H1 (cell line): ENCODE data around the gene BRSK2. TPM values are rescaled to one million over a fixed set of nuclear protein-coding genes. Genes with fewer than 3 reads are reported as not detected.

Experiments used
- CTCF ChIA-PET: fragments of 300-600 bp; sonication (Branson Sonifier 250); formaldehyde crosslinking; loops from one replicate; lab custom pipeline; 2021; ENCODE audit not compliant: partially characterized antibody; lab: Charles Lee
- POLR2A ChIA-PET: fragments of 300-600 bp; sonication (Branson Sonifier 250); formaldehyde crosslinking; loops from one replicate; lab custom pipeline; 2021; ENCODE audit warnings: inconsistent platforms; ENCODE audit not compliant: partially characterized antibody; lab: Charles Lee
- DNase-seq, 2 experiments: peaks; one replicate each; pipeline versions ENCODE4 v3.0.0 to v3.0.0-alpha.2; 2010 to 2022; ENCODE audit warnings: low spot score in 2 of 2, low read depth in 1 of 2, mixed read lengths in 1 of 2
- FAIRE-seq: peaks from 2 replicates; lab custom pipeline; 2011; peaks lifted over from hg19 to GRCh38; lab: Jason Lieb, UNC
- H2AFZ ChIP-seq: 2 replicates; pipeline ENCODE4 v1.8.1; 2012; ENCODE audit warnings: low read length, inconsistent platforms
- H2AK5ac ChIP-seq: 2 replicates; pipeline ENCODE4 v1.6.1; 2013; ENCODE audit warnings: low read depth, low read length
- H2BK120ac ChIP-seq: replicated peaks from 2 replicates; pipeline ENCODE3; 2013; ENCODE audit warnings: low read depth, low read length, inconsistent platforms
- H2BK12ac ChIP-seq: 2 replicates; pipeline ENCODE4 v1.6.1; 2013; ENCODE audit warnings: low read depth, low read length
- H2BK15ac ChIP-seq: 2 replicates; pipeline ENCODE4 v1.6.1; 2013; ENCODE audit warnings: low read length
- H2BK20ac ChIP-seq: 2 replicates; pipeline ENCODE4 v1.6.1; 2013; ENCODE audit warnings: low read length
- H2BK5ac ChIP-seq: 2 replicates; pipeline ENCODE4 v1.6.1; 2013; ENCODE audit warnings: low read depth, low read length
- H3K14ac ChIP-seq: 2 replicates; pipeline ENCODE4 v1.6.1; 2013; ENCODE audit warnings: inconsistent platforms; ENCODE audit not compliant: insufficient read length
- H3K18ac ChIP-seq: 2 replicates; pipeline ENCODE4 v1.6.1; 2013; ENCODE audit warnings: low read length; ENCODE audit errors: extremely low read depth
- H3K23ac ChIP-seq: 2 replicates; pipeline ENCODE4 v1.6.1; 2013; ENCODE audit warnings: inconsistent platforms; ENCODE audit not compliant: insufficient read length
- H3K23me2 ChIP-seq: 2 replicates; pipeline ENCODE4 v1.6.1; 2013; ENCODE audit warnings: low read depth, low read length
- H3K27ac ChIP-seq: 2 replicates; pipeline ENCODE4 v1.6.1; 2011; ENCODE audit warnings: low read depth, low read length, inconsistent platforms
- H3K27me3 ChIP-seq, 4 experiments: replicated peaks in 1 of 4; 1 replicate in 1 of 4; 2 replicates in 3 of 4; pipeline versions ENCODE4 v1.6.1 to v1.8.1; 2011 to 2013; ENCODE audit warnings: low read length in 3 of 4, mild to moderate bottlenecking in 3 of 4, inconsistent platforms in 2 of 4, mixed read lengths in 2 of 4, moderate library complexity in 1 of 4; ENCODE audit not compliant: control insufficient read depth in 3 of 4, insufficient read depth in 3 of 4; ENCODE audit errors: extremely low read depth in 1 of 4
- H3K36me3 ChIP-seq, 4 experiments: 2 replicates each; pipeline versions ENCODE4 v1.6.1 to v1.8.1; 2011 to 2013; ENCODE audit warnings: mild to moderate bottlenecking in 4 of 4, low read length in 3 of 4, moderate library complexity in 2 of 4, control low read depth in 1 of 4, inconsistent platforms in 1 of 4; ENCODE audit not compliant: insufficient read depth in 4 of 4, control insufficient read depth in 2 of 4
- H3K4ac ChIP-seq: replicated peaks from 2 replicates; pipeline ENCODE3; 2013; ENCODE audit warnings: low read length, low read depth, mixed read lengths, inconsistent platforms; ENCODE audit not compliant: insufficient read length
- H3K4me1 ChIP-seq, 4 experiments: replicated peaks in 1 of 4; 1 replicate in 1 of 4; 2 replicates in 3 of 4; pipeline versions ENCODE4 v1.6.1 to v1.8.1; 2011 to 2013; ENCODE audit warnings: low read length in 3 of 4, inconsistent platforms in 2 of 4, mixed read lengths in 1 of 4; ENCODE audit not compliant: insufficient read depth in 4 of 4, control insufficient read depth in 3 of 4
- H3K4me2 ChIP-seq, 2 experiments: 2 replicates each; pipeline versions ENCODE4 v1.6.1 to v1.8.1; 2011 to 2013; ENCODE audit warnings: low read depth in 2 of 2, low read length in 2 of 2, control low read depth in 1 of 2, inconsistent platforms in 1 of 2, mild to moderate bottlenecking in 1 of 2; ENCODE audit not compliant: insufficient read depth in 1 of 2
- H3K4me3 ChIP-seq, 4 experiments: fragments of 200-600, 300-600 bp in 1 of 4; sonication (generic), shearing (Covaris generic), sonication (Bioruptor Twin) in 1 of 4; 2 replicates each; pipeline versions ENCODE4 v1.5.1 to v1.8.1; 2011 to 2016; ENCODE audit warnings: low read length in 4 of 4, low read depth in 3 of 4, control low read depth in 2 of 4, inconsistent platforms in 2 of 4, mild to moderate bottlenecking in 2 of 4, mixed read lengths in 1 of 4, moderate library complexity in 1 of 4; ENCODE audit not compliant: insufficient read depth in 2 of 4; ENCODE audit errors: extremely low read depth in 1 of 4
- H3K56ac ChIP-seq: replicated peaks from 2 replicates; pipeline ENCODE3; 2013; ENCODE audit warnings: low read depth, mild to moderate bottlenecking, mixed read lengths, low read length, inconsistent platforms; ENCODE audit not compliant: insufficient read length
- H3K79me1 ChIP-seq: 2 replicates; pipeline ENCODE4 v1.6.1; 2013; ENCODE audit warnings: low read depth, low read length, control low read depth
- H3K79me2 ChIP-seq, 2 experiments: 2 replicates each; pipeline versions ENCODE4 v1.6.1 to v1.8.1; 2012 to 2013; ENCODE audit warnings: low read length in 2 of 2, mild to moderate bottlenecking in 2 of 2, inconsistent platforms in 1 of 2; ENCODE audit not compliant: insufficient read depth in 2 of 2, control insufficient read depth in 1 of 2
- H3K9ac ChIP-seq, 4 experiments: replicated peaks in 1 of 4; 1 replicate in 1 of 4; 2 replicates in 3 of 4; pipeline versions ENCODE4 v1.6.1 to v1.8.1; 2011 to 2013; ENCODE audit warnings: low read depth in 3 of 4, low read length in 3 of 4, control low read depth in 2 of 4, mild to moderate bottlenecking in 2 of 4, moderate library complexity in 2 of 4, inconsistent platforms in 1 of 4; ENCODE audit errors: extremely low read depth in 1 of 4
- H3K9me3 ChIP-seq, 2 experiments: 2 replicates each; pipeline versions ENCODE4 v1.6.1 to v1.8.1; 2012 to 2013; ENCODE audit warnings: mild to moderate bottlenecking in 2 of 2, moderate library complexity in 2 of 2, control low read depth in 1 of 2, inconsistent platforms in 1 of 2, low read depth in 1 of 2, low read length in 1 of 2, mixed read lengths in 1 of 2; ENCODE audit not compliant: insufficient read depth in 2 of 2
- H4K20me1 ChIP-seq, 2 experiments: replicated peaks in 1 of 2; 2 replicates each; pipeline versions ENCODE3 to v1.8.1; 2011 to 2013; ENCODE audit warnings: inconsistent platforms in 2 of 2, low read length in 2 of 2, mild to moderate bottlenecking in 1 of 2; ENCODE audit not compliant: insufficient read depth in 2 of 2, control insufficient read depth in 1 of 2
- H4K5ac ChIP-seq: 2 replicates; pipeline ENCODE4 v1.6.1; 2013; ENCODE audit warnings: low read length, low read depth, mixed read lengths, inconsistent platforms; ENCODE audit not compliant: insufficient read length
- H4K8ac ChIP-seq: 2 replicates; pipeline ENCODE4 v1.8.0; 2013; ENCODE audit warnings: mild to moderate bottlenecking, moderate library complexity, low read length, inconsistent platforms; ENCODE audit not compliant: insufficient read depth; ENCODE audit errors: extremely low read depth
- H4K91ac ChIP-seq: replicated peaks from 2 replicates; pipeline ENCODE3; 2013; ENCODE audit warnings: low read length, mixed read lengths, inconsistent platforms; ENCODE audit not compliant: insufficient read length
- ATF2 ChIP-seq: IDR thresholded peaks from 2 replicates; pipeline ENCODE4 v1.6.1; 2012; ENCODE audit warnings: low read length, inconsistent platforms
- CEBPB ChIP-seq: IDR thresholded peaks from 2 replicates; pipeline ENCODE4 v1.6.1; 2012; ENCODE audit warnings: low read depth, low read length
- EZH2 ChIP-seq: fragments of 200-600 bp; sonication (generic); IDR thresholded peaks from 2 replicates; pipeline ENCODE4 v1.7.1; 2012; ENCODE audit warnings: low read depth, mild to moderate bottlenecking, moderate library complexity, low read length, inconsistent platforms; ENCODE audit not compliant: severe bottlenecking
- JUN ChIP-seq: IDR thresholded peaks from 2 replicates; pipeline ENCODE4 v1.6.1; 2011; ENCODE audit warnings: low read depth, mild to moderate bottlenecking, improper control_type of control experiment, low read length
- KDM1A ChIP-seq: fragments of 200-600, 300-600 bp; sonication (generic); IDR thresholded peaks from 2 replicates; pipeline ENCODE4 v1.7.1; 2016; ENCODE audit warnings: mild to moderate bottlenecking, low read length, borderline replicate concordance
- KDM5A ChIP-seq: fragments of 200-600 bp; IDR thresholded peaks from 2 replicates; pipeline ENCODE4 v1.7.1; 2012; ENCODE audit warnings: mild to moderate bottlenecking, low read length, inconsistent platforms, mixed read lengths
- POU5F1 ChIP-seq: IDR thresholded peaks from 2 replicates; pipeline ENCODE4 v1.6.1; 2011; ENCODE audit warnings: low read depth, mild to moderate bottlenecking, low read length, moderate library complexity
- RAD21 ChIP-seq, 2 experiments: IDR thresholded peaks in 1 of 2; conservative IDR thresholded peaks in 1 of 2; 2 replicates each; pipeline ENCODE4 v1.6.1; 2011; ENCODE audit warnings: low read depth in 2 of 2, low read length in 2 of 2, improper control_type of control experiment in 1 of 2, inconsistent platforms in 1 of 2, mild to moderate bottlenecking in 1 of 2, moderate library complexity in 1 of 2
- SP1 ChIP-seq: IDR thresholded peaks from 2 replicates; pipeline ENCODE4 v1.6.1; 2011; ENCODE audit warnings: low read depth, low read length
- TAF7 ChIP-seq: optimal IDR thresholded peaks from 2 replicates; pipeline ENCODE3; 2011; ENCODE audit warnings: low read depth, mild to moderate bottlenecking, inconsistent platforms, low read length, moderate library complexity, borderline replicate concordance
- TCF12 ChIP-seq: IDR thresholded peaks from 2 replicates; pipeline ENCODE4 v1.6.1; 2011; ENCODE audit warnings: low read depth, mild to moderate bottlenecking, low read length
- WGBS, 2 experiments: shearing (Covaris generic) in 1 of 2; methylation state at CpG; one replicate each; pipeline versions ENCODE4 v1.1.6 to v1.1.7; 2013 to 2015; ENCODE audit warnings: low lambda C conversion rate in 2 of 2, mixed read lengths in 2 of 2, inconsistent platforms in 1 of 2, low coverage in 1 of 2, missing lambda C conversion rate in 1 of 2; ENCODE audit not compliant: insufficient replicate concordance in 2 of 2, insufficient coverage in 1 of 2, insufficient read length in 1 of 2; ENCODE audit errors: extremely low coverage in 1 of 2, missing lambda C conversion rate in 1 of 2; 5-methylcytosine and 5-hydroxymethylcytosine counted together
- polyA plus RNA-seq, 7 experiments: library from polyadenylated mRNA; depleted of rRNA in 3 of 7; stranded (reverse) in 5 of 7; unstranded in 2 of 7; fragments of >200 nt in 5 of 7; fragments of 200-250 nt in 2 of 7; gene quantifications; 1 replicate in 5 of 7; 2 replicates in 1 of 7; 4 replicates in 1 of 7; pipeline versions ENCODE4 v1.2.1 to v1.2.3, GENCODE V29; 2011 to 2013; ENCODE audit warnings: missing spikeins in 2 of 7, mixed read lengths in 2 of 7
- total RNA-seq: library from RNA; stranded (reverse); fragmentation: NEBNext Ultra II Directional; extraction: Animal tissue kit (Norgen Biotek cat#: 25700); gene quantifications from 2 replicates; pipeline ENCODE4 v1.2.1, GENCODE V29; 2021

BRSK2 gene
- total and polyA plus RNA-seq, 2 of the 8 experiments (the other 6 are each of a cell fraction or from before 2014, with no cell fraction given), result 17.3 to 27.1 TPM

GRCh38 chr11:1454576-1454975, 64.8 kb downstream of the BRSK2 start:
- Histone ChIP-seq H2BK120ac (no peak overlapping the region), H3K9ac (no peak overlapping the region), H3K56ac (no peak overlapping the region), H4K91ac (no peak overlapping the region), H3K27ac (no peak overlapping the region), H2BK12ac (no peak overlapping the region; the same call in 1 of the 2 replicates), H3K14ac (no peak overlapping the region), H3K79me1 (peaks cover 5% of the 10 kb centered on the region; the same call in 1 of the 2 replicates), H3K18ac (no peak overlapping the region), H3K79me2 (no peaks in the 10 kb centered on the region), H3K23me2 (no peaks in the 10 kb centered on the region), H3K4me1 (peaks cover 0 to 6% (median 2%) of the 10 kb centered on the region in 4 experiments; a peak in 1 of 7 replicates), H4K8ac (peak overlapping the region; percentile 51; the same call in 1 of the 2 replicates), H2BK20ac (no peak overlapping the region), H3K36me3 (peaks cover 0 to 11% (median 6%) of the 10 kb centered on the region in 4 experiments; a peak in 4 of 8 replicates), H4K5ac (no peak overlapping the region), H3K23ac (no peak overlapping the region), H3K4me2 (no peak overlapping the region), H2AFZ (no peak overlapping the region), H2BK5ac (peak overlapping the region; percentile 35; the same call in 1 of the 2 replicates), H3K9me3 (no peaks in the 10 kb centered on the region), H2AK5ac (no peak overlapping the region), H3K4ac (no peak overlapping the region), H4K20me1 (peaks cover 0 to 15% of the 10 kb centered on the region in 2 experiments), H2BK15ac (no peak overlapping the region), H3K27me3 (no peaks in the 10 kb centered on the region), H3K4me3 (no peak overlapping the region)
- DNase-seq, result no peak
- POLR2A ChIA-PET, result interaction anchor here (1.5 kb wide), 1 partner anchor 12 kb away, joined by 7 read pairs; no protein-coding TSS in a partner anchor
- 92% methylated on average over 16 of the region's 21 CpGs; no CpG with 5 or more reads in 1 of the 2 experiments for WGBS, 2 experiments
- FAIRE-seq, result no peak
- CTCF ChIA-PET, result interaction anchor here (0.9 to 3.3 kb wide), 6 partner anchors 9 to 64 kb away, joined by 3 to 17 read pairs (median 8); no protein-coding TSS in a partner anchor
- no peak for TF ChIP-seq JUN
- TF ChIP-seq KDM5A, result no peak
- no peak for TF ChIP-seq SP1
- no peak for TF ChIP-seq RAD21 (IDR thresholded peaks at IDR 0.05 in 1 of 2, conservative IDR thresholded peaks at IDR 0.05 in 1 of 2; ENCODE audit: low read depth in 2 of 2, low read length in 2 of 2)
- TF ChIP-seq TAF7, result no peak
- TF ChIP-seq KDM1A, result no peak
- TF ChIP-seq EZH2, result no peak
- TF ChIP-seq CEBPB, result no peak
- TF ChIP-seq ATF2, result no peak
- no peak for TF ChIP-seq POU5F1
- no peak for TF ChIP-seq TCF12
